OCI-LY7 (cell line): Measurements from ENCODE around the gene BMI1. TPM values are rescaled to one million over a fixed set of nuclear protein-coding genes. Genes with fewer than 3 reads are reported as not detected.

Experiments
- BruUV-seq: library from RNA; stranded (reverse); fragments of 400-500 nt; replicated peaks from 2 replicates; lab custom pipeline; 2021; lab: Mats Ljungman, UMichigan
- CTCF ChIA-PET: fragments of 300-600 bp; sonication (Branson Sonifier 250); formaldehyde crosslinking; loops from one replicate; lab custom pipeline; 2022; ENCODE audit warnings: antibody characterized with exemption; ENCODE audit not compliant: unreplicated experiment; lab: Charles Lee
- POLR2A ChIA-PET: fragments of 300-600 bp; sonication (Branson Sonifier 250); formaldehyde crosslinking; loops from one replicate; lab custom pipeline; 2022; ENCODE audit warnings: antibody characterized with exemption; lab: Charles Lee
- DNase-seq: peaks from one replicate; pipeline ENCODE4 v3.0.0-alpha.2; 2015; ENCODE audit warnings: low spot score
- H2AFZ ChIP-seq: fragments of 200-600 bp; sonication (generic), shearing (Covaris generic); 2 replicates; pipeline ENCODE4 v1.6.1; 2014; ENCODE audit warnings: mild to moderate bottlenecking, antibody characterized with exemption, low read length, moderate library complexity
- H3K27ac ChIP-seq: fragments of 200-600 bp; sonication (generic); 2 replicates; pipeline ENCODE4 v1.5.1; 2014; ENCODE audit warnings: mixed run types, low read depth, mild to moderate bottlenecking, moderate library complexity, low read length, inconsistent platforms; ENCODE audit not compliant: poor library complexity, severe bottlenecking
- H3K36me3 ChIP-seq: fragments of 200-600 bp; sonication (generic); 2 replicates; pipeline ENCODE4 v1.6.1; 2014; ENCODE audit warnings: mild to moderate bottlenecking, antibody characterized with exemption, low read length, moderate library complexity, mixed read lengths; ENCODE audit not compliant: insufficient read depth
- H3K4me1 ChIP-seq: fragments of 200-600 bp; sonication (generic); 2 replicates; pipeline ENCODE4 v1.5.1; 2014; ENCODE audit warnings: mild to moderate bottlenecking, low read length; ENCODE audit not compliant: insufficient read depth, poor library complexity, severe bottlenecking
- H3K4me2 ChIP-seq: fragments of 200-600 bp; sonication (generic); 2 replicates; pipeline ENCODE4 v1.6.1; 2014; ENCODE audit warnings: mild to moderate bottlenecking, low read length
- H3K4me3 ChIP-seq: fragments of 200-600 bp; sonication (generic); 2 replicates; pipeline ENCODE4 v1.5.1; 2014; ENCODE audit warnings: mild to moderate bottlenecking, low read depth, low read length; ENCODE audit not compliant: poor library complexity, severe bottlenecking
- H3K79me2 ChIP-seq: fragments of 200-600 bp; sonication (generic); 2 replicates; pipeline ENCODE4 v1.6.1; 2016; ENCODE audit warnings: low read depth, mild to moderate bottlenecking, low read length, moderate library complexity, mixed read lengths; ENCODE audit not compliant: insufficient read depth
- H3K9me2 ChIP-seq: fragments of 200-600 bp; sonication (generic); 2 replicates; pipeline ENCODE4 v1.6.1; 2016; ENCODE audit warnings: mild to moderate bottlenecking, low read length, mixed read lengths; ENCODE audit not compliant: insufficient read depth
- H3K9me3 ChIP-seq: fragments of 200-600 bp; sonication (generic); 2 replicates; pipeline ENCODE4 v1.6.1; 2014; ENCODE audit warnings: mild to moderate bottlenecking, mixed run types, low read length, mixed read lengths
- H4K20me1 ChIP-seq: fragments of 200-600 bp; sonication (generic); 2 replicates; pipeline ENCODE4 v1.6.1; 2014; ENCODE audit warnings: mild to moderate bottlenecking, antibody characterized with exemption, low read length, moderate library complexity, mixed read lengths; ENCODE audit not compliant: insufficient read depth
- CTCF ChIP-seq: fragments of 200-600 bp; sonication (generic); conservative IDR thresholded peaks from 2 replicates; pipeline ENCODE4 v1.5.1; 2014; ENCODE audit warnings: mild to moderate bottlenecking, antibody characterized with exemption, low read length, moderate library complexity, mixed read lengths
- EZH2phosphoT487 ChIP-seq: fragments of 200-600 bp; sonication (generic); IDR thresholded peaks from 2 replicates; pipeline ENCODE4 v1.6.1; 2018; ENCODE audit warnings: low read depth, borderline replicate concordance, mild to moderate bottlenecking, mixed run types, antibody characterized with exemption, low read length, moderate library complexity, mixed read lengths
- intact Hi-C: fragments of 100-400 bp; cut with micrococcal nuclease; formaldehyde crosslinking; loops from one replicate; pipeline ENCODE4 v1.10.0; 2022; ENCODE audit not compliant: unreplicated experiment
- total RNA-seq, 2 experiments: library from RNA; depleted of rRNA in 1 of 2; stranded (reverse); fragments of >200 nt in 1 of 2; shearing (Covaris generic) in 1 of 2; gene quantifications; 2 replicates each; pipeline ENCODE4 v1.2.3, GENCODE V29; 2014 to 2022

Gene BMI1
- total RNA-seq, 2 experiments from 2014 or later: 7.4 to 17.8 TPM

GRCh38 chr10:22324413-22324812, 3.5 kb downstream of the BMI1 start:
- ChIA-PET POLR2A (interaction anchor here (1.3 kb wide), 1 partner anchor 19 kb away, joined by 3 read pairs; no protein-coding TSS in a partner anchor), CTCF (no interaction called here)
- Histone ChIP-seq H3K4me2 (peak overlapping the region; percentile 98), H3K79me2 (no peaks in the 10 kb centered on the region), H4K20me1 (peaks cover 36% of the 10 kb centered on the region), H2AFZ (no peak overlapping the region), H3K9me2 (no peaks in the 10 kb centered on the region), H3K4me1 (peaks cover 14% of the 10 kb centered on the region), H3K27ac (no peak overlapping the region), H3K36me3 (0 out of 2 replicates have a peak, but pooled peaks cover 1% of the 10 kb centered on the region), H3K9me3 (no peaks in the 10 kb centered on the region), H3K4me3 (peak overlapping the region; percentile 61)
- intact Hi-C loops: loop anchor here (5.0 kb wide), 1 partner anchor 792 kb away; the partner anchor contains the start of gene MLLT10
- no peak for DNase-seq
- no peak for TF ChIP-seq CTCF
- no peak for TF ChIP-seq EZH2phosphoT487
- no TSS peak for BruUV-seq

GRCh38 chr10:22324893-22325271, 4.0 kb downstream of the BMI1 start:
- H3K9me2 ChIP-seq: no peaks in the 10 kb centered on the region
- peaks cover 31% of the 10 kb centered on the region for H4K20me1 ChIP-seq
- H3K27ac ChIP-seq: no peak overlapping the region
- intact Hi-C loops: loop anchor here (5.0 kb wide), 1 partner anchor 793 kb away; the partner anchor contains the start of gene MLLT10
- DNase-seq: no peak
- no peaks in the 10 kb centered on the region for H3K9me3 ChIP-seq
- H3K4me3 ChIP-seq: peak overlapping the region; percentile 61
- ChIA-PET POLR2A (interaction anchor here (0.6 to 1.3 kb wide), 2 partner anchors 19 to 53 kb away, joined by 3 read pairs; no protein-coding TSS in a partner anchor), CTCF (no interaction called here)
- H3K4me1 ChIP-seq: peaks cover 12% of the 10 kb centered on the region
- no TSS peak for BruUV-seq
- H3K79me2 ChIP-seq: no peaks in the 10 kb centered on the region
- no peak overlapping the region for H2AFZ ChIP-seq
- peak overlapping the region; percentile 98 for H3K4me2 ChIP-seq
- peaks cover 6% of the 10 kb centered on the region for H3K36me3 ChIP-seq
- peak; percentile 98 for TF ChIP-seq EZH2phosphoT487
- TF ChIP-seq CTCF: no peak
